GM12872 (cell line): ENCODE measurements around the gene CNTF.

Source experiments
- CTCF ChIP-seq: IDR thresholded peaks from 3 replicates; pipeline ENCODE4 v1.5.1; 2011; ENCODE audit warnings: low read depth, mild to moderate bottlenecking, low read length, moderate library complexity; ENCODE audit not compliant: insufficient read depth

Gene CNTF

GRCh38 chr11:58622344-58622743, at the start of gene CNTF:
CNTF (plus strand) TSS chr11:58622665; CDS start chr11:58622753, 88 bp downstream.
- TF ChIP-seq CTCF = no peak

GRCh38 chr11:58573451-58574104, 48.9 kb upstream of the CNTF start:
- no peak for TF ChIP-seq CTCF

GRCh38 chr11:58574881-58575280, 47.6 kb upstream of the CNTF start:
- TF ChIP-seq CTCF = no peak

GRCh38 chr11:58575377-58576020, 47.0 kb upstream of the CNTF start, which contains the start of gene LPXN:
LPXN (minus strand) TSS chr11:58575856; CDS start chr11:58575772, 84 bp downstream.
- TF ChIP-seq CTCF = no peak

- peak; percentile 42; the same call in 1 of the 3 replicates for TF ChIP-seq CTCF
These were observed 45.5 kb upstream of the CNTF start for GRCh38 chr11:58576887-58577471.

GRCh38 chr11:58577555-58578135, 44.8 kb upstream of the CNTF start:
- TF ChIP-seq CTCF = no peak

GRCh38 chr11:58578136-58578634, 44.3 kb upstream of the CNTF start:
- no peak for TF ChIP-seq CTCF
